Spleen (tissue), 7 donors: ENCODE measurements around the gene SLC7A14.

Experiments used
- POLR2A ChIP-seq, 3 donors: fragments of 450-650 bp; IDR thresholded peaks; one replicate each; pipeline ENCODE4 v1.5.1; 2017; ENCODE audit warnings: antibody characterized with exemption in 3 of 3, mild to moderate bottlenecking in 1 of 3
- POLR2AphosphoS5 ChIP-seq, 3 donors: sonication (generic); formaldehyde crosslinking; IDR thresholded peaks; one replicate each; pipeline ENCODE4 v1.5.1; 2017; ENCODE audit warnings: antibody characterized with exemption in 3 of 3
- TF ChIP-seq, protein P1 (sequence below), 11 experiments: fragments of 200-600 bp in 7 of 11; fragments of 450-650 bp in 4 of 11; sonication (generic) in 4 of 11; IDR thresholded peaks in 8 of 11; conservative IDR thresholded peaks in 3 of 11; 1 replicate in 7 of 11; 2 replicates in 4 of 11; pipeline versions ENCODE4 v1.4.0 to v1.8.0; 2016 to 2021; ENCODE audit warnings: antibody characterized with exemption in 11 of 11, inconsistent platforms in 4 of 11, mild to moderate bottlenecking in 1 of 11
- donor health status: DM: no; HTN: no; CAD: no; lungs with moderate emphysema.
- donor health status: DM: no; HTN: no; CAD: no.
- donor health status: DM: no; HTN: no; CAD: no.

DNA sequence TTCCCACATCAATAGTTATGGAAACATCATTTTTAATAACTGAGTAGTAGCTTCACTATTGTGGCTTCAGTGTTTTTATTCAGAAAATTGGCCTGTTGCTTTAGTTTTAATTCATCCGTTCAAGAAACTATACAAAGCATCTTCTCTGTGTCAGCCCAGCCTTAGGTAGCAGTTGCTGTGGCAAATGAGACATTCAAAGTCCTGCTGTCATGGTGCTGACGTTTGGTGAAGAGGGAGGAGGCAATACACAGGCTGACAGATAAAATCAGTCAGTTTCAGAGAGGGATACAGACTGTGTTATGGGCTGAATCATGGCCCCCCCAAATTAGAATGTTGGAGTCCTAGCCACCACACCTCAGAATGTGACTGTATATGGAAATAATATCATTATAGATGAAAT is 56.5 kb downstream of the SLC7A14 start:
- TF ChIP-seq POLR2AphosphoS5 (IDR thresholded peaks at IDR 0.05) (no peak), POLR2A (IDR thresholded peaks at IDR 0.05) (no peak)
- TF ChIP-seq, protein P1, sequence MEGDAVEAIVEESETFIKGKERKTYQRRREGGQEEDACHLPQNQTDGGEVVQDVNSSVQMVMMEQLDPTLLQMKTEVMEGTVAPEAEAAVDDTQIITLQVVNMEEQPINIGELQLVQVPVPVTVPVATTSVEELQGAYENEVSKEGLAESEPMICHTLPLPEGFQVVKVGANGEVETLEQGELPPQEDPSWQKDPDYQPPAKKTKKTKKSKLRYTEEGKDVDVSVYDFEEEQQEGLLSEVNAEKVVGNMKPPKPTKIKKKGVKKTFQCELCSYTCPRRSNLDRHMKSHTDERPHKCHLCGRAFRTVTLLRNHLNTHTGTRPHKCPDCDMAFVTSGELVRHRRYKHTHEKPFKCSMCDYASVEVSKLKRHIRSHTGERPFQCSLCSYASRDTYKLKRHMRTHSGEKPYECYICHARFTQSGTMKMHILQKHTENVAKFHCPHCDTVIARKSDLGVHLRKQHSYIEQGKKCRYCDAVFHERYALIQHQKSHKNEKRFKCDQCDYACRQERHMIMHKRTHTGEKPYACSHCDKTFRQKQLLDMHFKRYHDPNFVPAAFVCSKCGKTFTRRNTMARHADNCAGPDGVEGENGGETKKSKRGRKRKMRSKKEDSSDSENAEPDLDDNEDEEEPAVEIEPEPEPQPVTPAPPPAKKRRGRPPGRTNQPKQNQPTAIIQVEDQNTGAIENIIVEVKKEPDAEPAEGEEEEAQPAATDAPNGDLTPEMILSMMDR (IDR thresholded peaks at IDR 0.05 in 8 of 11, conservative IDR thresholded peaks at IDR 0.05 in 3 of 11): no peak
